ENCODE data around the gene OR2H1. TPM values are rescaled to one million over a fixed set of nuclear protein-coding genes. Genes with fewer than 3 reads are reported as not detected.

OR2H1 gene
- total RNA-seq, 1 donor from 2014 or later, result not detected

DNA sequence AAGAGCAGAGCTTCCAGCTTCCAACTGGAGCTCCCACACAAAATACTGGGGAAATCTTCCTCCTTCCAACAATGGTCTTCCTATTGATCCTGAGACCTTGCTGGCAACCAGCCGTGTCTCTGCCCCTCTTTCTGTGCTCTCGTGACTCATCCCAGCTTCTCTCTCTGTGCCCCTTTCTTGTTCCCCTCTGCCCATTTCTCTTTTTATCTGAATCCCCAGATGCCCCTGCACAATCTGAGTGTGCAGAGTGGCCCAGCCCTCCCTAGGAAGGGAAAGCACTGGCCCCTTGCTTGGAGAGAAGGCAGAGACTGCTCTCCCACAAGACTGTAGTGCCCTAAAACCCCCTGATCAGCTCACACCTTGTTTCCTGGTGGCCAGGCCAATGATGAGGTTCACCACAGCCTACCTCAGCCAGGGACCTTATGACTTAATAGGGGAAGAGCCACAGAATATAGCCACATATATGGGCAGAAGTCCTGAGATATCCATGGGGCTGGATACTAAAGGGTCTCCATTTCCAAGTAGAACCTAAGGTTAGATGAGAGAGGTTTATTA is 53.9 kb downstream of the OR2H1 start:
- no peak for DNase-seq

Other genes starting within 250 kb of the OR2H1 start
- not detected in 2 replicates for gene OR14J1, start 155.5 kb upstream of the OR2H1 start, total RNA-seq
- gene OR5V1, start 88.3 kb upstream of the OR2H1 start, total RNA-seq, result not detected in 2 replicates
- not detected in 2 replicates for gene OR12D3, start 81.9 kb upstream of the OR2H1 start, total RNA-seq
- not detected in 2 replicates for gene OR12D2, start 61.5 kb upstream of the OR2H1 start, total RNA-seq
- gene OR12D1, start 42.2 kb upstream of the OR2H1 start, total RNA-seq, result not detected in 2 replicates
- gene OR10C1, start 17.8 kb upstream of the OR2H1 start, total RNA-seq, result not detected in 2 replicates
- not detected in 2 replicates for gene OR11A1, start 84 bp upstream of the OR2H1 start, total RNA-seq
- not detected in 2 replicates for gene MAS1L, start 30.8 kb downstream of the OR2H1 start, total RNA-seq
- gene UBD, start 102.6 kb downstream of the OR2H1 start, total RNA-seq, result 5.8 and 82.4 TPM in 2 replicates
- not detected in 2 replicates for gene OR2H2, start 128.0 kb downstream of the OR2H1 start, total RNA-seq
- gene GABBR1, start 176.0 kb downstream of the OR2H1 start, total RNA-seq, result 1.0 and 5.4 TPM in 2 replicates
- gene MOG, start 199.9 kb downstream of the OR2H1 start, total RNA-seq, result not detected in 2 replicates
- 1.7 TPM in 1 of 2 replicates, not detected in the other for gene ZFP57, start 224.0 kb downstream of the OR2H1 start, total RNA-seq